MCF 10A (cell line): ENCODE results near the gene ATP1A2. TPM values are rescaled to one million over a fixed set of nuclear protein-coding genes. Genes with fewer than 3 reads are reported as not detected.

Experiments used
- BruUV-seq: library from RNA; stranded (reverse); fragments of 400-500 nt; replicated peaks from 2 replicates; lab custom pipeline; 2021; lab: Mats Ljungman, UMichigan
- CTCF ChIA-PET: fragments of 300-600 bp; sonication (Branson Sonifier 250); formaldehyde crosslinking; extraction: SDS; loops from one replicate; lab custom pipeline; 2021; ENCODE audit warnings: antibody characterized with exemption, inconsistent platforms; lab: Yijun Ruan, JAX
- POLR2A ChIA-PET: fragments of 300-600, 350-650 bp; sonication (Branson Sonifier 250); formaldehyde crosslinking; extraction: SDS; loops from one replicate; lab custom pipeline; 2020; ENCODE audit warnings: antibody characterized with exemption, inconsistent platforms; lab: Yijun Ruan, JAX
- DNase-seq: peaks from one replicate; pipeline ENCODE4 v3.0.0-alpha.2; 2018; ENCODE audit not compliant: unreplicated experiment
- H3K27ac Mint-ChIP-seq: one replicate; pipeline ENCODE4 v1.8.0; 2022; ENCODE audit warnings: mild to moderate bottlenecking, low read depth, mixed read lengths; ENCODE audit not compliant: unreplicated experiment
- H3K27me3 Mint-ChIP-seq: one replicate; pipeline ENCODE4 v1.8.0; 2022; ENCODE audit warnings: mixed read lengths; ENCODE audit not compliant: insufficient read depth, unreplicated experiment
- H3K36me3 Mint-ChIP-seq: one replicate; pipeline ENCODE4 v1.8.0; 2022; ENCODE audit warnings: mild to moderate bottlenecking, moderate library complexity, mixed read lengths; ENCODE audit not compliant: insufficient read depth, unreplicated experiment
- H3K4me1 Mint-ChIP-seq: one replicate; pipeline ENCODE4 v1.8.0; 2022; ENCODE audit warnings: mixed read lengths; ENCODE audit not compliant: insufficient read depth, unreplicated experiment
- H3K4me3 Mint-ChIP-seq: one replicate; pipeline ENCODE4 v1.8.0; 2022; ENCODE audit warnings: mild to moderate bottlenecking, moderate library complexity, mixed read lengths; ENCODE audit not compliant: unreplicated experiment
- H3K9me3 Mint-ChIP-seq: one replicate; pipeline ENCODE4 v1.8.0; 2022; ENCODE audit warnings: mixed read lengths; ENCODE audit not compliant: unreplicated experiment
- CTCF ChIP-seq: fragments of 200-600 bp; IDR thresholded peaks from one replicate; pipeline ENCODE4 v1.8.0; 2022; ENCODE audit warnings: antibody characterized with exemption, mild to moderate bottlenecking; ENCODE audit not compliant: unreplicated experiment
- intact Hi-C: fragments of 100-400 bp; cut with micrococcal nuclease; formaldehyde crosslinking; loops from 2 replicates; pipeline ENCODE4 v1.14.1; 2022
- total RNA-seq: library from RNA; stranded (reverse); gene quantifications from 2 replicates; pipeline ENCODE4 v1.2.3, GENCODE V29; 2022

Gene ATP1A2
- total RNA-seq, 1 experiment from 2014 or later = not detected

GRCh38 chr1:160191756-160192155 lies 76.2 kb downstream of the ATP1A2 start:
- intact Hi-C loops = loop anchor here (10.0 kb wide), 1 partner anchor 413 kb away; no protein-coding TSS in a partner anchor
- BruUV-seq = no TSS peak
- ChIA-PET POLR2A (interaction anchor here (0.9 to 2.1 kb wide), 5 partner anchors 19 to 100 kb away, joined by 3 to 15 read pairs (median 6); no protein-coding TSS in a partner anchor), CTCF (interaction anchor here (0.5 to 7.8 kb wide), 36 partner anchors 9 to 482 kb away, joined by 3 to 208 read pairs (median 4); partner anchors contain the start of genes COPA, DCAF8, NCSTN and PEA15)
- TF ChIP-seq CTCF = no peak
- H3K4me1 Mint-ChIP-seq = no peaks in the 10 kb centered on the region
- H3K27me3 Mint-ChIP-seq = peaks cover 3% of the 10 kb centered on the region
- H3K36me3 Mint-ChIP-seq = no peaks in the 10 kb centered on the region
- no peak overlapping the region for H3K4me3 Mint-ChIP-seq
- H3K27ac Mint-ChIP-seq = no peak overlapping the region
- H3K9me3 Mint-ChIP-seq = no peaks in the 10 kb centered on the region
- DNase-seq = no peak

- no peak overlapping the region for H3K4me3 Mint-ChIP-seq
Observed at GRCh38 chr1:160192234-160192633, 76.7 kb downstream of the ATP1A2 start.

More at GRCh38 chr1:160192234-160192633, 76.7 kb downstream of the ATP1A2 start:
- no peak for TF ChIP-seq CTCF
- Mint-ChIP-seq H3K27me3 (no peaks in the 10 kb centered on the region), H3K4me1 (no peaks in the 10 kb centered on the region), H3K9me3 (no peaks in the 10 kb centered on the region), H3K36me3 (no peaks in the 10 kb centered on the region), H3K27ac (no peak overlapping the region)
- ChIA-PET POLR2A (interaction anchor here (1.2 to 2.1 kb wide), 3 partner anchors 9 to 59 kb away, joined by 3 to 15 read pairs (median 6); no protein-coding TSS in a partner anchor), CTCF (interaction anchor here (0.6 to 7.8 kb wide), 38 partner anchors 9 to 856 kb away, joined by 3 to 208 read pairs (median 4); partner anchors contain the start of gene PEA15)
- DNase-seq = no peak
- intact Hi-C loops = loop anchor here (10.0 kb wide), 1 partner anchor 413 kb away; no protein-coding TSS in a partner anchor
- BruUV-seq = no TSS peak

Other genes with a start within 250 kb of the ATP1A2 start
- gene CFAP45, start 215.6 kb upstream of the ATP1A2 start, total RNA-seq = 0.32 and 0.40 TPM in 2 replicates
- 464 and 483 TPM in 2 replicates for gene TAGLN2, start 190.3 kb upstream of the ATP1A2 start, total RNA-seq
- gene IGSF9, start 170.1 kb upstream of the ATP1A2 start, total RNA-seq = 0.25 and 0.44 TPM in 2 replicates
- gene SLAMF9, start 161.5 kb upstream of the ATP1A2 start, total RNA-seq = not detected in 2 replicates
- 7.7 and 10.1 TPM in 2 replicates for gene PIGM, start 83.8 kb upstream of the ATP1A2 start, total RNA-seq
- not detected in 2 replicates for gene KCNJ10, start 45.6 kb upstream of the ATP1A2 start, total RNA-seq
- 0.07 TPM in 1 of 2 replicates, not detected in the other for gene KCNJ9, start 34.2 kb upstream of the ATP1A2 start, total RNA-seq
- gene IGSF8, start 17.1 kb upstream of the ATP1A2 start, total RNA-seq = 13.8 and 19.7 TPM in 2 replicates
- gene ATP1A4, start 35.8 kb downstream of the ATP1A2 start, total RNA-seq = not detected in 2 replicates
- not detected in 2 replicates for gene CASQ1, start 74.8 kb downstream of the ATP1A2 start, total RNA-seq
- gene PEA15, start 89.6 kb downstream of the ATP1A2 start, total RNA-seq = 183 and 198 TPM in 2 replicates
- 181 and 208 TPM in 2 replicates for gene DCAF8, start 146.8 kb downstream of the ATP1A2 start, total RNA-seq
- gene PEX19, start 169.4 kb downstream of the ATP1A2 start, total RNA-seq = 61.2 and 73.2 TPM in 2 replicates
- 273 and 353 TPM in 2 replicates for gene COPA, start 227.5 kb downstream of the ATP1A2 start, total RNA-seq
- gene NCSTN, start 227.6 kb downstream of the ATP1A2 start, total RNA-seq = 125 and 129 TPM in 2 replicates